ENCODE data around the gene NBPF9. TPM values are rescaled to one million over a fixed set of nuclear protein-coding genes. Genes with fewer than 3 reads are reported as not detected.
A peak's percentile ranks its signal among the peaks of the same experiment; 100 is the strongest.
"Not testable (repeated sequence)": the region's sequence is repeated elsewhere in the genome, so short reads cannot be mapped to it uniquely, and the experiment has no call there.

The NBPF9 gene
- total RNA-seq, 1 experiment from 2014 or later, result 30.3 TPM

DNA sequence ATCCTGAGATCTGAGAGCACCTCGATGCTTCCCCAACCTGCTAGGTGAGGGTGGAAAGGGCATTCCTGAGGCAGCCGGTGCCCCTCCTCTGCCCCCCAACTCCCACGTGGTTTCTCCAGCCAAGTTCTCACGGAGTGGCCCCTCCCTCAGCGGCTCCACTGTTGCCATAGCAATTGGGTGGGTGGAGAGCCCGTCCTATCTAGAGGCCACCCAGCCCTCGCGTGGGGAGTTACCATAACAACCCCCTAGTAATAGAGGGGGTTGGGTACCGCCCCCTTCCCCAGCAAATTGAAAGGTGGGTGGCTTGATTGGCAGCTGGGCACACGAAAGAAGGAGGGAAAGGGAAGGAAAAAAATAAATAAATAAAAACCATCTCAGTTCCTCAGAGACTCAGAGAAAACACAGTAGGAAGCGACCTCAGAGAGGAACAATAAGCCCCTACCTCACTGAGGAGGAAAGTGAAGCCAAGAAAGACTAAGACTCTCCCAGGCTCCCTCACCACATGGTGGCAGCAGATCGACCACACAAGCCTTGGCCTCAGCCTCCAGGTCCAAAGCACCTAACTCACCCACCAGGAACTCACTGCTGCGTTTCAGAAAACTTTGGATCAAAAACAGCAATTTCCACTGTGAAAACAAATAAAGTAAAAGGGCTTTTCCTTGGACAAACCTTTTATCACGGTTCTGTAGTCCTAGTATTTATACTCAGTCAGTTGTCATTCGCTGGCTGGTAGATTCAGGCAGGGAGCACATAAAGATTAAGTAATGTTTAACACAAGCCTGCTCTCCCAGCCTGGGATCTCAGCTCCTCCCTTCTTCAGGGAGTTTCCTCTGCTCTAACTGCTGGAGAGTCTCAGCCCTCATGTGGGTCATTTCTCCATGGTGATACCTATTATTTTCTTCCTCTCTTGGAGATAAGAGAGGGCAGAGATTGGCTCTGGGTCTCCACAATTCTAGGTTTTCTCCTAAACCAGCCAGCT is 20.9 kb upstream of the NBPF9 start:
- intact Hi-C loops (cut with micrococcal nuclease; ENCODE audit: unreplicated experiment); H3K36me3 ChIP-seq (ENCODE audit: control insufficient read depth, insufficient read depth, low read length); H3K27ac ChIP-seq (ENCODE audit: low read length); H3K27me3 ChIP-seq (ENCODE audit: control insufficient read depth, insufficient read depth, low read length); in situ Hi-C loops (cut with HindIII; ENCODE audit: low pct_unique_long_range_greater_than_20kb, low sequenced_read_pairs); H3K9me3 ChIP-seq (ENCODE audit: control insufficient read depth, insufficient read depth, low read depth, low read length); DNase-seq (ENCODE audit: low read depth, low spot score); POLR2A ChIA-PET; H3K4me1 ChIP-seq (ENCODE audit: control insufficient read depth, insufficient read depth, low read length); CTCF ChIA-PET; BruUV-seq (replicated peaks): not testable (repeated sequence)
- peak; percentile 78 for ATAC-seq
- TF ChIP-seq, protein P1, sequence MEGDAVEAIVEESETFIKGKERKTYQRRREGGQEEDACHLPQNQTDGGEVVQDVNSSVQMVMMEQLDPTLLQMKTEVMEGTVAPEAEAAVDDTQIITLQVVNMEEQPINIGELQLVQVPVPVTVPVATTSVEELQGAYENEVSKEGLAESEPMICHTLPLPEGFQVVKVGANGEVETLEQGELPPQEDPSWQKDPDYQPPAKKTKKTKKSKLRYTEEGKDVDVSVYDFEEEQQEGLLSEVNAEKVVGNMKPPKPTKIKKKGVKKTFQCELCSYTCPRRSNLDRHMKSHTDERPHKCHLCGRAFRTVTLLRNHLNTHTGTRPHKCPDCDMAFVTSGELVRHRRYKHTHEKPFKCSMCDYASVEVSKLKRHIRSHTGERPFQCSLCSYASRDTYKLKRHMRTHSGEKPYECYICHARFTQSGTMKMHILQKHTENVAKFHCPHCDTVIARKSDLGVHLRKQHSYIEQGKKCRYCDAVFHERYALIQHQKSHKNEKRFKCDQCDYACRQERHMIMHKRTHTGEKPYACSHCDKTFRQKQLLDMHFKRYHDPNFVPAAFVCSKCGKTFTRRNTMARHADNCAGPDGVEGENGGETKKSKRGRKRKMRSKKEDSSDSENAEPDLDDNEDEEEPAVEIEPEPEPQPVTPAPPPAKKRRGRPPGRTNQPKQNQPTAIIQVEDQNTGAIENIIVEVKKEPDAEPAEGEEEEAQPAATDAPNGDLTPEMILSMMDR (IDR thresholded peaks at IDR 0.05), result peak; percentile 27; the same call in 1 of the 2 replicates
- H3K4me3 ChIP-seq (ENCODE audit: low read depth in 2 of 2, low read length in 2 of 2), result peak overlapping the region in 1 of 2 experiments; percentile 32; a peak in 1 of 4 replicates

DNA sequence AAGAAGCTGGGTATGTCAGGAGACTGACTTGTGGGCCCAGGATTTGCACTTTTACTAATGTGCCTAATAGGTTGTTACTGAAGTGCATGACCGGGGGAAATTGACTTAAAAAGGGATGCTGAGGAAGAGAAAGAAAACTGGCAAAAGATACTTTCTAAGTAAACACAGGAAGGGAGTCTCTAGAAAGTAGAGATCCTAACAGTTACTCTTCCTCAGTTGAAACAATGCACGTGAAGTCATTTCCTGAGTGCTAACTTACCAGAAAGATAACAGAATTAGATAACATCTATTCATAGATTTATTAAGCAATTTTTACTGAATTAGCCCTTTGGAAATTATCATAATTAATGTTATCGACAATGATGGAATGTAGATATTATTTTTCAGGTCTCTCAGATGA is 9.5 kb upstream of the NBPF9 start:
- H3K9me3 ChIP-seq (ENCODE audit: control insufficient read depth, insufficient read depth, low read depth, low read length); CTCF ChIA-PET; H3K4me1 ChIP-seq (ENCODE audit: control insufficient read depth, insufficient read depth, low read length); BruUV-seq (replicated peaks); DNase-seq (ENCODE audit: low read depth, low spot score); H3K27me3 ChIP-seq (ENCODE audit: control insufficient read depth, insufficient read depth, low read length); H3K36me3 ChIP-seq (ENCODE audit: control insufficient read depth, insufficient read depth, low read length); in situ Hi-C loops (cut with HindIII; ENCODE audit: low pct_unique_long_range_greater_than_20kb, low sequenced_read_pairs); POLR2A ChIA-PET; H3K27ac ChIP-seq (ENCODE audit: low read length); ATAC-seq; intact Hi-C loops (cut with micrococcal nuclease; ENCODE audit: unreplicated experiment); H3K4me3 ChIP-seq (ENCODE audit: low read depth in 2 of 2, low read length in 2 of 2): not testable (repeated sequence)

DNA sequence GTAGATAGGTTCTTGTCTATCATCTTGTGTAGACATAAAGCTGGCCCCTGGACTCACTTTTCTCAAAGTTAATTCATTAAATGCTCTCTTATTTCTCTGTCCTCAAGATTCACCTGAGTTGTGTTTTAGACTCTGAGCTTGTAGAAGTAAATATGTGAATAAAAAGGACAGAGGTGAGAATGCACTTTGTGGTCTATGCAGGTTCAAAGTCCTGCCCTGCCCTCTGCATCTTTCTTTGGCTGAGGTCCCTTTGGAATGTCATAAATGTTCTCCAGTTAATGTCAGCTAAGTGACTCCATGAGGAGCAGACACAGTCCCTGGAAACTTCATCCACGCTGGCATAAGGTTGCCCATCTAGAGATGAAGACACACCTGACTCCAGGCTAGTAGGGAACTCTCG is 7.0 kb upstream of the NBPF9 start:
- H3K4me3 ChIP-seq (ENCODE audit: low read depth in 2 of 2, low read length in 2 of 2); H3K9me3 ChIP-seq (ENCODE audit: control insufficient read depth, insufficient read depth, low read depth, low read length); H3K27ac ChIP-seq (ENCODE audit: low read length); ATAC-seq; BruUV-seq (replicated peaks); H3K4me1 ChIP-seq (ENCODE audit: control insufficient read depth, insufficient read depth, low read length); intact Hi-C loops (cut with micrococcal nuclease; ENCODE audit: unreplicated experiment); POLR2A ChIA-PET; DNase-seq (ENCODE audit: low read depth, low spot score); CTCF ChIA-PET; H3K27me3 ChIP-seq (ENCODE audit: control insufficient read depth, insufficient read depth, low read length); in situ Hi-C loops (cut with HindIII; ENCODE audit: low pct_unique_long_range_greater_than_20kb, low sequenced_read_pairs); H3K36me3 ChIP-seq (ENCODE audit: control insufficient read depth, insufficient read depth, low read length): not testable (repeated sequence)

DNA sequence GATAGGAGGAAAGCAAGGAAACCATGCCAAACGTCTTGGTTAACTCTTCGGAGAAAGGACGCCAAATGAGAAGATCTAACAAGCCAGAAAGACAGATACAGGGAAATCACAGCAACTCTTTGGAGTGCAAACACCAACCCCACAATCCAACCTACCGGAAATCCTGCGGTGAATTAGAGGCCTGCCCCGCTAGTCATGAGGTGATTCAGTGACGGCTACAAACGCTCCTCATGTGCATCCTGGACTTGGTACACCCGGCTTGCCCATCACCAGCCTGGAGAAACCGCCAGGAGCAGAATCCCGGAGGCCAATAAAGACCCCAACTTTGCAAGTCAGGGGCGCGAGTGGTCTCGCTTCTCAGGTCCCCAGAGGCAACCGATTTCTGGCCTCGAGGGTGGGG is 777 bp downstream of the NBPF9 start:
- TSS peak; percentile 78 for BruUV-seq (replicated peaks)
- H3K27me3 ChIP-seq (ENCODE audit: control insufficient read depth, insufficient read depth, low read length); DNase-seq (ENCODE audit: low read depth, low spot score); intact Hi-C loops (cut with micrococcal nuclease; ENCODE audit: unreplicated experiment); POLR2A ChIA-PET; CTCF ChIA-PET; H3K9me3 ChIP-seq (ENCODE audit: control insufficient read depth, insufficient read depth, low read depth, low read length); in situ Hi-C loops (cut with HindIII; ENCODE audit: low pct_unique_long_range_greater_than_20kb, low sequenced_read_pairs); H3K4me1 ChIP-seq (ENCODE audit: control insufficient read depth, insufficient read depth, low read length); H3K36me3 ChIP-seq (ENCODE audit: control insufficient read depth, insufficient read depth, low read length); H3K27ac ChIP-seq (ENCODE audit: low read length): not testable (repeated sequence)
- peak overlapping the region; percentile 29 to 39 for H3K4me3 ChIP-seq (ENCODE audit: low read depth in 2 of 2, low read length in 2 of 2)
- peak; percentile 81 for ATAC-seq

DNA sequence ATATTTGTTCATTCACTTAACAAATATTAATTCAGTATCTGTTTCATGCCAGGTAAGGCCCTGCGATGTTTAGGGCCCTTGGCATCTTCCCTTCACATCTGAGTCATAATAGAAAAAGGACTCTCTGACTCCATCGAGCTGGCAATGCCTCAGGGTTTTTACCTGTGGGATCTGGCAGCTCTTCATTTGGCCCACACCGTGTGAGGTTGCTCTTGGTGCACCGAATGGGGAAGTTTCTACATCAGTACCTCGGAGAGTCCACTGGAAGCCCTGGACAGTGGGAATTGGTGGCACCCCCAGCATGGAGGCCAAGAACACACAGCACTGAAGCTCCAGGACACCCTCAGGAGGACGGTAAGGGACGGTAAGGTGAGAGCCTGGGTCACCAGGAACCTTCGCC is 5.1 kb downstream of the NBPF9 start:
- H3K27me3 ChIP-seq (ENCODE audit: control insufficient read depth, insufficient read depth, low read length); H3K9me3 ChIP-seq (ENCODE audit: control insufficient read depth, insufficient read depth, low read depth, low read length); in situ Hi-C loops (cut with HindIII; ENCODE audit: low pct_unique_long_range_greater_than_20kb, low sequenced_read_pairs); H3K36me3 ChIP-seq (ENCODE audit: control insufficient read depth, insufficient read depth, low read length); BruUV-seq (replicated peaks); POLR2A ChIA-PET; H3K27ac ChIP-seq (ENCODE audit: low read length); H3K4me1 ChIP-seq (ENCODE audit: control insufficient read depth, insufficient read depth, low read length); DNase-seq (ENCODE audit: low read depth, low spot score); intact Hi-C loops (cut with micrococcal nuclease; ENCODE audit: unreplicated experiment); CTCF ChIA-PET; H3K4me3 ChIP-seq (ENCODE audit: low read depth in 2 of 2, low read length in 2 of 2); ATAC-seq: not testable (repeated sequence)

DNA sequence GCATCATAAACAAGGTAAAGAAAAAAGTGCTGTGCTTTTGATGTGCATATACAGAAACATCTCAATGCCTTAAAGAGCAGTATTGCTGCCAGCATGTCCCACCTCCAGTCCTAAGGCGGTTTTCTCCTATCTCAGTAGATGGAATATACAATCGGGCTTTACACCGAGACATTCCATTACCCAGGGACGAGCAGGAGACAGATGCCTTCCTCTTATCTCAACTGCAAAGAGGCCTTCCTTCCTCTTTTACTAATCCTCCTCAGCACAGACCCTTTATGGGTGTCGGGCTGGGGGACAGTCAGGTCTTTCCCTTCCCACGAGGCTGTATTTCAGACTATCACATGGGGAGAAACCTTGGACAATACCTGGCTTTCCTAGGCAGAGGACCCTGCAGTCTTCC is 10.2 kb downstream of the NBPF9 start:
- POLR2A ChIA-PET; H3K27ac ChIP-seq (ENCODE audit: low read length); H3K4me1 ChIP-seq (ENCODE audit: control insufficient read depth, insufficient read depth, low read length); H3K36me3 ChIP-seq (ENCODE audit: control insufficient read depth, insufficient read depth, low read length); CTCF ChIA-PET; ATAC-seq; H3K4me3 ChIP-seq (ENCODE audit: low read depth in 2 of 2, low read length in 2 of 2); BruUV-seq (replicated peaks); H3K27me3 ChIP-seq (ENCODE audit: control insufficient read depth, insufficient read depth, low read length); H3K9me3 ChIP-seq (ENCODE audit: control insufficient read depth, insufficient read depth, low read depth, low read length); intact Hi-C loops (cut with micrococcal nuclease; ENCODE audit: unreplicated experiment); DNase-seq (ENCODE audit: low read depth, low spot score); in situ Hi-C loops (cut with HindIII; ENCODE audit: low pct_unique_long_range_greater_than_20kb, low sequenced_read_pairs): not testable (repeated sequence)

All from Panc1 (cell line).